Upper lobe of left lung (tissue), 6 donors: ENCODE measurements around the gene GCNT3. TPM values are rescaled to one million over a fixed set of nuclear protein-coding genes. Genes with fewer than 3 reads are reported as not detected.

ENCODE experiments used
- ATAC-seq, 2 donors: fragments of 200-7000 bp; cut with Tn5 transposase; one replicate each; pipeline ENCODE4 v1.9.1; 2022; ENCODE audit warnings: mild to moderate bottlenecking in 2 of 2, moderate library complexity in 2 of 2; ENCODE audit not compliant: low FRiP score in 2 of 2
- DNase-seq, 2 donors: peaks; one replicate each; pipeline ENCODE4 v3.0.0-alpha.2; 2019 to 2020
- H3K27ac ChIP-seq, 4 donors: fragments of 200-600 bp; sonication (generic); one replicate each; pipeline ENCODE4 v1.5.1; 2016 to 2019
- H3K27me3 ChIP-seq, 4 donors: fragments of 200-600 bp; sonication (generic); one replicate each; pipeline ENCODE4 v1.5.1; 2017 to 2019
- H3K36me3 ChIP-seq, 4 donors: fragments of 200-600 bp; sonication (generic); one replicate each; pipeline ENCODE4 v1.5.1; 2016 to 2019
- H3K4me1 ChIP-seq, 4 donors: fragments of 200-600 bp; sonication (generic); one replicate each; pipeline ENCODE4 v1.5.1; 2018 to 2019
- H3K4me3 ChIP-seq, 4 donors: fragments of 200-600 bp; sonication (generic); one replicate each; pipeline ENCODE4 v1.5.1; 2017 to 2019; ENCODE audit warnings: mild to moderate bottlenecking in 2 of 4, moderate library complexity in 1 of 4
- H3K9me3 ChIP-seq, 4 donors: fragments of 200-600 bp; sonication (generic); one replicate each; pipeline ENCODE4 v1.5.1; 2018 to 2019
- EP300 ChIP-seq, 4 donors: sonication (generic); formaldehyde crosslinking; IDR thresholded peaks; one replicate each; pipeline ENCODE4 v1.5.1; 2017; ENCODE audit warnings: antibody characterized with exemption in 4 of 4, control low read depth in 2 of 4
- POLR2A ChIP-seq, 4 donors: fragments of 450-650 bp; IDR thresholded peaks; one replicate each; pipeline ENCODE4 v1.5.1; 2016 to 2017; ENCODE audit warnings: antibody characterized with exemption in 4 of 4, mild to moderate bottlenecking in 2 of 4
- POLR2AphosphoS5 ChIP-seq, 2 donors: sonication (generic); formaldehyde crosslinking; IDR thresholded peaks; one replicate each; pipeline ENCODE4 v1.5.1; 2017; ENCODE audit warnings: antibody characterized with exemption in 2 of 2
- WGBS, 2 donors: methylation state at CpG; one replicate each; pipeline ENCODE4 v1.1.5; 2017 to 2018; 5-methylcytosine and 5-hydroxymethylcytosine counted together
- total RNA-seq, 6 donors: library from RNA; depleted of rRNA in 4 of 6; stranded (reverse); fragments of >200 nt in 4 of 6; gene quantifications; one replicate each; pipeline versions ENCODE4 v1.1.0 to v1.2.1, GENCODE V29; 2016 to 2021
- TF ChIP-seq, protein P1 (sequence below), 6 experiments: fragments of 450-650 bp in 4 of 6; fragments of 200-600 bp in 2 of 6; sonication (generic) in 2 of 6; IDR thresholded peaks; one replicate each; pipeline ENCODE4 v1.5.1; 2016 to 2019; ENCODE audit warnings: antibody characterized with exemption in 6 of 6
- donor health status: DM: no; HTN: no; CAD: no; lungs with moderate emphysema.
- donor health status: DM: no; HTN: yes; CAD: no; lungs with severe emphysema.

Gene GCNT3
- total RNA-seq, 6 donors from 2014 or later: 0.30 to 5.7 (median 1.6) TPM; not detected in 2

DNA sequence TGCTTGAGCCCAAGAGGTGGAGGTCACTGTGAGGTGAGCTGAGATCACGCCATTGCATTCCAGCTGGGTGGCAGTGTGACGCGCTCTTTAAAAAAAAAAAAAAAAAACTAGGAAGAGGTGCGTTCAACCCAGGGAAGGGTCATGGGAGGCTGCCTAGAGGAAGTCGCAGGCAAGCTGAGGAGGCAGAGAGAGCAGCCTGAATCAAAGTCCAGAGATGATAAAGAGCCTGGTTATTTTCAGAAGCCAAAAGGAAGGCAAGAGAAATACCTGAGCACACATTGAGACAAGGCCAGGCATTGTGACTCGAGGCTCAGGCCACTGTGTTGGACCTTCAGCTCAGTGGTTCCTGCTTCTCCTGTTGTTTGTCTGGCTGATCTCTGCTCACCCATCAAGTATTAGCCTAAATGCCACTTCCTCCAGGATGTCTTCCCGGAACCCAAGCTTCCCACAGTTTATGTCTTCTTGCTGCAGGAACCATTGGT, 16.1 kb upstream of the GCNT3 start:
- no peak overlapping the region for H3K27ac ChIP-seq
- H3K9me3 ChIP-seq: no peaks in the 10 kb centered on the region
- no peaks in the 10 kb centered on the region for H3K36me3 ChIP-seq
- no peaks in the 10 kb centered on the region for H3K27me3 ChIP-seq
- H3K4me1 ChIP-seq: no peaks in the 10 kb centered on the region
- 75 to 77% methylated on average over 7 of the region's 7 CpGs for WGBS, 2 donors
- ATAC-seq (no peak), DNase-seq (no peak)
- no peak overlapping the region for H3K4me3 ChIP-seq
- TF ChIP-seq POLR2AphosphoS5 (IDR thresholded peaks at IDR 0.05) (no peak), EP300 (IDR thresholded peaks at IDR 0.05) (no peak), POLR2A (IDR thresholded peaks at IDR 0.05) (no peak)
- TF ChIP-seq, protein P1, sequence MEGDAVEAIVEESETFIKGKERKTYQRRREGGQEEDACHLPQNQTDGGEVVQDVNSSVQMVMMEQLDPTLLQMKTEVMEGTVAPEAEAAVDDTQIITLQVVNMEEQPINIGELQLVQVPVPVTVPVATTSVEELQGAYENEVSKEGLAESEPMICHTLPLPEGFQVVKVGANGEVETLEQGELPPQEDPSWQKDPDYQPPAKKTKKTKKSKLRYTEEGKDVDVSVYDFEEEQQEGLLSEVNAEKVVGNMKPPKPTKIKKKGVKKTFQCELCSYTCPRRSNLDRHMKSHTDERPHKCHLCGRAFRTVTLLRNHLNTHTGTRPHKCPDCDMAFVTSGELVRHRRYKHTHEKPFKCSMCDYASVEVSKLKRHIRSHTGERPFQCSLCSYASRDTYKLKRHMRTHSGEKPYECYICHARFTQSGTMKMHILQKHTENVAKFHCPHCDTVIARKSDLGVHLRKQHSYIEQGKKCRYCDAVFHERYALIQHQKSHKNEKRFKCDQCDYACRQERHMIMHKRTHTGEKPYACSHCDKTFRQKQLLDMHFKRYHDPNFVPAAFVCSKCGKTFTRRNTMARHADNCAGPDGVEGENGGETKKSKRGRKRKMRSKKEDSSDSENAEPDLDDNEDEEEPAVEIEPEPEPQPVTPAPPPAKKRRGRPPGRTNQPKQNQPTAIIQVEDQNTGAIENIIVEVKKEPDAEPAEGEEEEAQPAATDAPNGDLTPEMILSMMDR (IDR thresholded peaks at IDR 0.05): no peak

DNA sequence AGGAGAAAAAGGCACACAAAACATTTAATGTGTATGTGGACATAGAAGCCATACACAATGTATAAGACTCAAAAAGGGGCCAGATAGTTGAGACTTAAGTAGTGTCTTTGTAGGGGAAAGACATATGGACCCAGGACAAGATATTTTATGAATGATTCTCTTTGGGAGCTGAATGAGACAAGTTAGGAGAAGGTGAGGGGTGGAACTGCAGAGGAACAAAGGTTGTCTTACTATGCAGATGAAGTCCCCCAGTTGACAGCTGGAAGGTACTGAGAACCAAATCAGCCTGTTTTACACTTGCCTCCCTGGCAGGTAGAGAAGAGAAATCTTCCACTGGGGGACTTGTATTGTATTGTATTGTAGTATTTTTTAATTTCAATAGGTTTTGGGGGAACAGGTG, 14.9 kb upstream of the GCNT3 start:
- DNase-seq (no peak), ATAC-seq (no peak)
- H3K27ac ChIP-seq: no peak overlapping the region
- H3K36me3 ChIP-seq: no peaks in the 10 kb centered on the region
- no peaks in the 10 kb centered on the region for H3K27me3 ChIP-seq
- TF ChIP-seq POLR2A (IDR thresholded peaks at IDR 0.05) (no peak), EP300 (IDR thresholded peaks at IDR 0.05) (no peak), POLR2AphosphoS5 (IDR thresholded peaks at IDR 0.05) (no peak)
- TF ChIP-seq, protein P1 (IDR thresholded peaks at IDR 0.05): no peak
- peaks cover 0 to 5% (median 0%) of the 10 kb centered on the region in 4 donors for H3K9me3 ChIP-seq
- H3K4me1 ChIP-seq: no peaks in the 10 kb centered on the region
- no peak overlapping the region for H3K4me3 ChIP-seq

- H3K36me3 ChIP-seq: no peaks in the 10 kb centered on the region
- H3K27me3 ChIP-seq: no peaks in the 10 kb centered on the region
- no peaks in the 10 kb centered on the region for H3K4me1 ChIP-seq
- no peak overlapping the region for H3K27ac ChIP-seq
- ATAC-seq: no peak
- DNase-seq: no peak
- no peak overlapping the region for H3K4me3 ChIP-seq
- TF ChIP-seq, protein P1 (IDR thresholded peaks at IDR 0.05): no peak
- TF ChIP-seq EP300 (IDR thresholded peaks at IDR 0.05) (no peak), POLR2A (IDR thresholded peaks at IDR 0.05) (no peak), POLR2AphosphoS5 (IDR thresholded peaks at IDR 0.05) (no peak)
- H3K9me3 ChIP-seq: peaks cover 0 to 5% (median 0%) of the 10 kb centered on the region in 4 donors
- WGBS, 2 donors: 83 to 86% methylated on average over 2 of the region's 2 CpGs
Observed at GRCh38 chr15:59598461-59598860, 13.1 kb upstream of the GCNT3 start.

GRCh38 chr15:59605994-59606393, 5.6 kb upstream of the GCNT3 start:
- no peak overlapping the region for H3K4me3 ChIP-seq

More at GRCh38 chr15:59605994-59606393, 5.6 kb upstream of the GCNT3 start:
- DNase-seq: no peak
- no peaks in the 10 kb centered on the region for H3K36me3 ChIP-seq
- 70 to 72% methylated on average over 4 of the region's 5 CpGs for WGBS, 2 donors
- H3K27me3 ChIP-seq: no peaks in the 10 kb centered on the region
- no peak for ATAC-seq
- no peaks in the 10 kb centered on the region for H3K4me1 ChIP-seq
- TF ChIP-seq POLR2A (IDR thresholded peaks at IDR 0.05) (no peak), EP300 (IDR thresholded peaks at IDR 0.05) (no peak), POLR2AphosphoS5 (IDR thresholded peaks at IDR 0.05) (no peak)
- TF ChIP-seq, protein P1 (IDR thresholded peaks at IDR 0.05): no peak
- peaks cover 0 to 4% (median 0%) of the 10 kb centered on the region in 4 donors for H3K9me3 ChIP-seq
- H3K27ac ChIP-seq: no peak overlapping the region
